ENCODE results near the gene CUEDC2. TPM values are rescaled to one million over a fixed set of nuclear protein-coding genes. Genes with fewer than 3 reads are reported as not detected.

Gene CUEDC2
- total and polyA plus RNA-seq, 3 donors from 2014 or later = 49.0 to 76.0 (median 70.5) TPM

GRCh38 chr10:102409604-102410428, 22.6 kb downstream of the CUEDC2 start:
- TF ChIP-seq, protein P1, sequence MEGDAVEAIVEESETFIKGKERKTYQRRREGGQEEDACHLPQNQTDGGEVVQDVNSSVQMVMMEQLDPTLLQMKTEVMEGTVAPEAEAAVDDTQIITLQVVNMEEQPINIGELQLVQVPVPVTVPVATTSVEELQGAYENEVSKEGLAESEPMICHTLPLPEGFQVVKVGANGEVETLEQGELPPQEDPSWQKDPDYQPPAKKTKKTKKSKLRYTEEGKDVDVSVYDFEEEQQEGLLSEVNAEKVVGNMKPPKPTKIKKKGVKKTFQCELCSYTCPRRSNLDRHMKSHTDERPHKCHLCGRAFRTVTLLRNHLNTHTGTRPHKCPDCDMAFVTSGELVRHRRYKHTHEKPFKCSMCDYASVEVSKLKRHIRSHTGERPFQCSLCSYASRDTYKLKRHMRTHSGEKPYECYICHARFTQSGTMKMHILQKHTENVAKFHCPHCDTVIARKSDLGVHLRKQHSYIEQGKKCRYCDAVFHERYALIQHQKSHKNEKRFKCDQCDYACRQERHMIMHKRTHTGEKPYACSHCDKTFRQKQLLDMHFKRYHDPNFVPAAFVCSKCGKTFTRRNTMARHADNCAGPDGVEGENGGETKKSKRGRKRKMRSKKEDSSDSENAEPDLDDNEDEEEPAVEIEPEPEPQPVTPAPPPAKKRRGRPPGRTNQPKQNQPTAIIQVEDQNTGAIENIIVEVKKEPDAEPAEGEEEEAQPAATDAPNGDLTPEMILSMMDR (IDR thresholded peaks at IDR 0.05) = no peak
- no peak for TF ChIP-seq POLR2A (IDR thresholded peaks at IDR 0.05)
- H3K36me3 ChIP-seq (ENCODE audit: low read depth, missing control alignments) = no peaks in the 10 kb centered on the region
- H3K27ac ChIP-seq = peak overlapping the region; percentile 47 to 56
- H3K27me3 ChIP-seq = no peaks in the 10 kb centered on the region
- peak overlapping the region; percentile 39 to 56 for H3K4me3 ChIP-seq
- intact Hi-C loops (cut with DNase I; ENCODE audit: low total_unique reads) = no loop called here
- H3K4me1 ChIP-seq = peaks cover 10% of the 10 kb centered on the region
- no peaks in the 10 kb centered on the region for H3K9me3 ChIP-seq
- 19 to 29% methylated on average over 9 to 23 of the region's 24 CpGs for WGBS, 2 donors
- no peak for DNase-seq

GRCh38 chr10:102408728-102409603, 23.4 kb downstream of the CUEDC2 start:
- WGBS, 2 donors = 0 to 1% methylated on average over 18 to 81 of the region's 103 CpGs
- H3K27me3 ChIP-seq = no peaks in the 10 kb centered on the region
- peaks cover 10% of the 10 kb centered on the region for H3K4me1 ChIP-seq
- TF ChIP-seq POLR2A (IDR thresholded peaks at IDR 0.05) = no peak
- TF ChIP-seq, protein P1 (IDR thresholded peaks at IDR 0.05) = no peak
- DNase-seq = peak; percentile 69
- H3K9me3 ChIP-seq = no peaks in the 10 kb centered on the region
- no peaks in the 10 kb centered on the region for H3K36me3 ChIP-seq (ENCODE audit: low read depth, missing control alignments)
- H3K4me3 ChIP-seq = peak overlapping the region; percentile 39 to 47
- intact Hi-C loops (cut with DNase I; ENCODE audit: low total_unique reads) = no loop called here
- peak overlapping the region; percentile 29 to 39 for H3K27ac ChIP-seq

DNA sequence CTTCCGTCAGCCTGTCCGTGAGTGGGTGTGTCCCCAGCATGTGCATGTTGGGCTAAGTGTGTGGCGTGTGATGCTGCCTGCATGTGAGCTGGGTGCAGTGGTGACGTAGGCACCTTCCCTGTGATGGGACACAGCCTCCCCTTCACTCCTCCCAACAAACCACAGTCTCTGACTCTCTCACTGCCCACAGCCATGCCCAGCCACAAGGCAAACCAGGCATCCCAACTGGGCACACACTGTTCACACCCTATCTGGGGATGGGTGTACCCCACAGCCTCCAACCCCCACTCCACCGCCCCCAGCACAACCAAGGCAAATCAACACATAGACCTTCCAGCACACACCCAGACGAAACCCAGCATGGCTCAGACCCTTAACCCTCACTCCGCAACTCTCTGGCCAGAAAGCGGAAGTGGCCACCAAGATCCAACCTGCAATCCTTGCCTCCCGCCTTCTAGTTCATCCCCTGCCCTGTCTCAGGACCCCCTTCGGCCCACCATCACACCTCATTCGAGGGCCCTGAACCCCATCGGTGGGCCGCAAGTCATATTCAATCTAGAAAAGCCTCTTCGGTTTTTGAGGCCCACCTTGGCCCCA, 24.1 kb downstream of the CUEDC2 start:
- 38 to 43% methylated on average over 13 to 14 of the region's 14 CpGs for WGBS, 2 donors
- H3K27ac ChIP-seq = peak overlapping the region; percentile 29 to 39
- peak overlapping the region; percentile 39 to 47 for H3K4me3 ChIP-seq
- H3K4me1 ChIP-seq = peaks cover 10% of the 10 kb centered on the region
- no peak for TF ChIP-seq POLR2A (IDR thresholded peaks at IDR 0.05)
- TF ChIP-seq, protein P1 (IDR thresholded peaks at IDR 0.05) = no peak
- no peaks in the 10 kb centered on the region for H3K36me3 ChIP-seq (ENCODE audit: low read depth, missing control alignments)
- no peaks in the 10 kb centered on the region for H3K9me3 ChIP-seq
- DNase-seq = no peak
- intact Hi-C loops (cut with DNase I; ENCODE audit: low total_unique reads) = no loop called here
- no peaks in the 10 kb centered on the region for H3K27me3 ChIP-seq

GRCh38 chr10:102407425-102408130, 24.8 kb downstream of the CUEDC2 start:
- Histone ChIP-seq H3K4me1 (peaks cover 10% of the 10 kb centered on the region), H3K36me3 (ENCODE audit: low read depth, missing control alignments) (no peaks in the 10 kb centered on the region), H3K4me3 (no peak overlapping the region), H3K27ac (no peak overlapping the region), H3K27me3 (no peaks in the 10 kb centered on the region), H3K9me3 (no peaks in the 10 kb centered on the region)
- 79 to 84% methylated on average over 12 to 13 of the region's 13 CpGs for WGBS, 2 donors
- no peak for TF ChIP-seq POLR2A (IDR thresholded peaks at IDR 0.05)
- TF ChIP-seq, protein P1 (IDR thresholded peaks at IDR 0.05) = no peak
- no peak for DNase-seq
- intact Hi-C loops (cut with DNase I; ENCODE audit: low total_unique reads) = no loop called here

Measured in testis (tissue), 3 donors.